Stimulated activated CD4-positive, alpha-beta T cell treated with anti-CD3 and anti-CD28 coated beads, Interleukin-4, amount 100 ng/mL, for 24 hours (primary cell): ENCODE data around the gene AVPR2.

ENCODE experiments used
- DNase-seq: peaks from one replicate; pipeline ENCODE4 v3.0.0-alpha.2; 2020

The AVPR2 gene

GRCh38 chrX:153903991-153904957 lies at the start of gene AVPR2:
AVPR2 (plus strand) TSS chrX:153904673; CDS start chrX:153905146, 473 bp downstream.
- DNase-seq = no peak

- DNase-seq = no peak
Observed at GRCh38 chrX:153854702-153855101, 49.8 kb upstream of the AVPR2 start.

- DNase-seq = no peak
Observed at GRCh38 chrX:153857348-153857903, 47.0 kb upstream of the AVPR2 start.

- no peak for DNase-seq
Observed at GRCh38 chrX:153861151-153861550, 43.3 kb upstream of the AVPR2 start.

GRCh38 chrX:153861733-153862310 lies 42.7 kb upstream of the AVPR2 start:
- DNase-seq = no peak

GRCh38 chrX:153862369-153863250 lies 41.9 kb upstream of the AVPR2 start:
- no peak for DNase-seq

GRCh38 chrX:153863251-153863991 lies 41.1 kb upstream of the AVPR2 start:
- no peak for DNase-seq

- no peak for DNase-seq
Observed at GRCh38 chrX:153864101-153864500, 40.4 kb upstream of the AVPR2 start.

- DNase-seq = no peak
Observed at GRCh38 chrX:153864561-153865320, 39.7 kb upstream of the AVPR2 start.

GRCh38 chrX:153865321-153865580 lies 39.2 kb upstream of the AVPR2 start:
- no peak for DNase-seq

- DNase-seq = no peak
Observed at GRCh38 chrX:153865685-153866084, 38.8 kb upstream of the AVPR2 start.

GRCh38 chrX:153866302-153867019 lies 38.0 kb upstream of the AVPR2 start:
- DNase-seq = no peak

GRCh38 chrX:153867139-153867538 lies 37.3 kb upstream of the AVPR2 start:
- DNase-seq = no peak

GRCh38 chrX:153867671-153868070 lies 36.8 kb upstream of the AVPR2 start:
- no peak for DNase-seq

- no peak for DNase-seq
Observed at GRCh38 chrX:153868576-153869472, 35.6 kb upstream of the AVPR2 start.

GRCh38 chrX:153869473-153870287 lies 34.8 kb upstream of the AVPR2 start:
- DNase-seq = no peak

- no peak for DNase-seq
Observed at GRCh38 chrX:153870288-153870690, 34.2 kb upstream of the AVPR2 start.

GRCh38 chrX:153870791-153871360 lies 33.6 kb upstream of the AVPR2 start:
- DNase-seq = no peak

GRCh38 chrX:153871451-153871850 lies 33.0 kb upstream of the AVPR2 start:
- DNase-seq = no peak
